GM12878 (cell line): ENCODE measurements around the gene NCMAP. TPM values are rescaled to one million over a fixed set of nuclear protein-coding genes. Genes with fewer than 3 reads are reported as not detected.

Source experiments
- ASH2L ChIP-seq: fragments of 300-600, 200-600 bp; sonication (generic); IDR thresholded peaks from 2 replicates; pipeline ENCODE4 v1.6.1; 2017; ENCODE audit warnings: low read depth, mild to moderate bottlenecking, borderline replicate concordance
- CEBPB ChIP-seq, 2 experiments: fragments of 150-350 bp in 1 of 2; IDR thresholded peaks; 2 replicates each; pipeline ENCODE4 v1.6.1; 2012 to 2014; ENCODE audit warnings: low read depth in 2 of 2, low read length in 2 of 2, borderline replicate concordance in 1 of 2, inconsistent platforms in 1 of 2
- CREM ChIP-seq: IDR thresholded peaks from 2 replicates; pipeline ENCODE4 v1.6.1; 2014; ENCODE audit warnings: antibody characterized with exemption, low read depth
- EGR1 ChIP-seq, 2 experiments: IDR thresholded peaks; 1 replicate in 1 of 2; 2 replicates in 1 of 2; pipeline ENCODE4 v1.6.1; 2011 to 2012; ENCODE audit warnings: low read depth in 2 of 2, low read length in 2 of 2, borderline replicate concordance in 1 of 2, mild to moderate bottlenecking in 1 of 2, moderate library complexity in 1 of 2
- IKZF2 ChIP-seq, 2 experiments: fragments of 450-650 bp; IDR thresholded peaks; 2 replicates each; pipeline ENCODE4 v1.6.1; 2017; ENCODE audit warnings: mild to moderate bottlenecking in 2 of 2, moderate library complexity in 2 of 2
- MLLT1 ChIP-seq: fragments of 450-650 bp; IDR thresholded peaks from 2 replicates; pipeline ENCODE4 v1.6.1; 2016; ENCODE audit warnings: mild to moderate bottlenecking
- MYC ChIP-seq: IDR thresholded peaks from 2 replicates; pipeline ENCODE4 v1.6.1; 2011; ENCODE audit warnings: mild to moderate bottlenecking, low read length, moderate library complexity, inconsistent platforms; ENCODE audit not compliant: insufficient read depth, insufficient replicate concordance, insufficient read length, severe bottlenecking
- PKNOX1 ChIP-seq: fragments of 450-650 bp; IDR thresholded peaks from 2 replicates; pipeline ENCODE4 v1.6.1; 2016; ENCODE audit warnings: mild to moderate bottlenecking
- POLR2A ChIP-seq: IDR thresholded peaks from 2 replicates; pipeline ENCODE4 v1.6.1; 2011; ENCODE audit warnings: low read depth, mild to moderate bottlenecking, low read length
- POLR2AphosphoS2 ChIP-seq: IDR thresholded peaks from 2 replicates; pipeline ENCODE4 v1.6.1; 2011; ENCODE audit warnings: low read depth, mild to moderate bottlenecking, low read length, improper control_type of control experiment, moderate library complexity
- RELA ChIP-seq: fragments of 450-650 bp; IDR thresholded peaks from 2 replicates; pipeline ENCODE4 v1.8.0; 2014; ENCODE audit warnings: borderline replicate concordance; ENCODE audit not compliant: partially characterized antibody
- SMAD5 ChIP-seq: IDR thresholded peaks from 2 replicates; pipeline ENCODE4 v1.6.1; 2016; ENCODE audit warnings: antibody characterized with exemption, low read depth
- SUPT20H ChIP-seq: IDR thresholded peaks from 2 replicates; pipeline ENCODE4 v1.6.1; 2011; ENCODE audit warnings: low read depth, mild to moderate bottlenecking, low read length, moderate library complexity, borderline replicate concordance; ENCODE audit not compliant: control insufficient read depth
- TARDBP ChIP-seq: IDR thresholded peaks from 2 replicates; pipeline ENCODE4 v1.6.1; 2016; ENCODE audit warnings: borderline replicate concordance
- TCF12 ChIP-seq: IDR thresholded peaks from 2 replicates; pipeline ENCODE4 v1.6.1; 2011; ENCODE audit warnings: low read depth, mild to moderate bottlenecking, low read length
- WRNIP1 ChIP-seq: IDR thresholded peaks from 2 replicates; pipeline ENCODE4 v1.6.1; 2011; ENCODE audit warnings: low read depth, low read length, improper control_type of control experiment, borderline replicate concordance
- ZBTB40 ChIP-seq: fragments of 450-650 bp; IDR thresholded peaks from 2 replicates; pipeline ENCODE4 v1.6.1; 2016; ENCODE audit warnings: mild to moderate bottlenecking, moderate library complexity, borderline replicate concordance
- ZNF592 ChIP-seq: fragments of 450-650 bp; IDR thresholded peaks from 2 replicates; pipeline ENCODE4 v1.6.1; 2017; ENCODE audit warnings: mild to moderate bottlenecking, moderate library complexity
- polyA plus RNA-seq, 11 experiments: library from polyadenylated mRNA; depleted of rRNA in 4 of 11; unstranded in 6 of 11; stranded (reverse) in 5 of 11; fragments of >200 nt; fragmentation: Nextera tagmentation in 4 of 11; fragmentation: Illumina TruSeq in 1 of 11; extraction: Ambion mirVana in 4 of 11; extraction: Trizol in 1 of 11; gene quantifications; 1 replicate in 1 of 11; 2 replicates in 10 of 11; pipeline versions ENCODE4 v1.2.1 to v1.2.3, GENCODE V29; 2011 to 2016; ENCODE audit warnings: inconsistent platforms in 2 of 11, missing spikeins in 2 of 11, low read depth in 1 of 11
- total RNA-seq, 4 experiments: library from RNA; depleted of rRNA in 3 of 4; stranded (reverse); fragments of >200 nt in 3 of 4; fragmentation: Illumina TruSeq in 1 of 4; extraction: Trizol in 1 of 4; gene quantifications; 2 replicates each; pipeline versions ENCODE4 v1.2.1 to v1.2.3, GENCODE V29; 2013 to 2021

NCMAP gene
- total and polyA plus RNA-seq, 10 of the 15 experiments (the other 5 are each of a cell fraction or from before 2014, with no cell fraction given): not detected

- TF ChIP-seq TARDBP (no peak), POLR2A (peak; percentile 93), CREM (peak; percentile 92), EGR1 (IDR thresholded peaks at IDR 0.05; ENCODE audit: borderline replicate concordance in 1 of 2, low read depth in 2 of 2, low read length in 2 of 2) (peak; percentile 81 to 99), ASH2L (no peak), RELA (peak; percentile 8), SUPT20H (no peak), ZNF592 (no peak), SMAD5 (peak; percentile 85), POLR2AphosphoS2 (peak; percentile 48; the same call in 1 of the 2 replicates), WRNIP1 (no peak), PKNOX1 (peak; percentile 65), IKZF2 (IDR thresholded peaks at IDR 0.05) (peak; percentile 37 to 59; a peak in 2 of 4 replicates), MYC (peak; percentile 71), TCF12 (0 out of 2 replicates have a peak, but pooled peaks have one; percentile 33), CEBPB (IDR thresholded peaks at IDR 0.05; ENCODE audit: borderline replicate concordance in 1 of 2, low read depth in 2 of 2, low read length in 2 of 2) (no peak), MLLT1 (peak; percentile 59), ZBTB40 (no peak)
Measured at GRCh38 chr1:24642481-24643362, 86.8 kb downstream of the NCMAP start, which contains the start of gene SRRM1 (continued).
